B cell (primary cell): ENCODE measurements around the gene PRKG2. TPM values are rescaled to one million over a fixed set of nuclear protein-coding genes. Genes with fewer than 3 reads are reported as not detected.

Experiments used
- ATAC-seq: fragments of 200-7000 bp; cut with Tn5 transposase; one replicate; pipeline ENCODE4 v1.10.0; 2021; ENCODE audit warnings: low read depth, mild to moderate bottlenecking, moderate number of reproducible peaks, moderate library complexity
- CTCF ChIA-PET: fragments of 350-600 bp; sonication (Branson Sonifier 250); formaldehyde crosslinking; loops from one replicate; lab custom pipeline; 2021; ENCODE audit warnings: antibody characterized with exemption, inconsistent platforms; lab: Charles Lee
- POLR2A ChIA-PET: fragments of 350-600 bp; sonication (Branson Sonifier 250); formaldehyde crosslinking; loops from one replicate; lab custom pipeline; 2021; ENCODE audit warnings: antibody characterized with exemption; lab: Charles Lee
- DNase-seq: peaks from one replicate; pipeline ENCODE4 v3.0.0; 2013
- H2AFZ ChIP-seq: 2 replicates; pipeline ENCODE4 v1.6.1; 2012; ENCODE audit warnings: mild to moderate bottlenecking, low read depth, low read length; ENCODE audit not compliant: insufficient read depth, poor library complexity, severe bottlenecking
- H3K27ac ChIP-seq, 2 donors: 1 replicate in 1 of 2; 2 replicates in 1 of 2; pipeline ENCODE4 v1.5.1; 2012 to 2013; ENCODE audit warnings: low read length in 2 of 2, mild to moderate bottlenecking in 2 of 2, moderate library complexity in 1 of 2
- H3K27me3 ChIP-seq, 4 experiments: fragments of 200-600 bp in 1 of 4; sonication (generic) in 1 of 4; replicated peaks in 1 of 4; 1 replicate in 2 of 4; 2 replicates in 2 of 4; pipeline versions ENCODE4 v1.6.1 to v1.7.0; 2013 to 2016; ENCODE audit warnings: low read length in 3 of 4, mild to moderate bottlenecking in 2 of 4, mixed read lengths in 1 of 4, moderate library complexity in 1 of 4; ENCODE audit not compliant: insufficient read depth in 4 of 4, control insufficient read depth in 3 of 4; ENCODE audit errors: control extremely low read depth in 1 of 4
- H3K36me3 ChIP-seq, 2 experiments: replicated peaks in 1 of 2; 1 replicate in 1 of 2; 2 replicates in 1 of 2; pipeline versions ENCODE4 v1.6.1 to v1.7.1; 2013; ENCODE audit warnings: low read length in 1 of 2; ENCODE audit not compliant: insufficient read depth in 2 of 2, control insufficient read depth in 1 of 2; ENCODE audit errors: control extremely low read depth in 1 of 2, extremely low read depth in 1 of 2
- H3K4me1 ChIP-seq, 2 donors: fragments of 200-600 bp in 1 of 2; sonication (generic) in 1 of 2; 1 replicate in 1 of 2; 2 replicates in 1 of 2; pipeline versions ENCODE4 v1.5.1 to v1.6.1; 2013 to 2017; ENCODE audit warnings: low read length in 2 of 2; ENCODE audit not compliant: control insufficient read depth in 2 of 2, insufficient read depth in 2 of 2
- H3K4me2 ChIP-seq: replicated peaks from 2 replicates; pipeline ENCODE3; 2012; ENCODE audit warnings: mild to moderate bottlenecking, low read depth, low read length; ENCODE audit not compliant: poor library complexity, severe bottlenecking
- H3K4me3 ChIP-seq, 5 experiments: fragments of 200-600 bp in 1 of 5; sonication (generic) in 1 of 5; 1 replicate in 3 of 5; 2 replicates in 2 of 5; pipeline versions ENCODE4 v1.5.1 to v1.7.0; 2011 to 2016; ENCODE audit warnings: low read length in 4 of 5, mild to moderate bottlenecking in 4 of 5, low read depth in 2 of 5, control low read depth in 1 of 5, moderate library complexity in 1 of 5; ENCODE audit not compliant: insufficient read depth in 1 of 5; ENCODE audit errors: control extremely low read depth in 1 of 5, extremely low read depth in 1 of 5
- H3K79me2 ChIP-seq: fragments of 200-600 bp; sonication (generic); one replicate; pipeline ENCODE4 v1.6.0; 2016; ENCODE audit warnings: low read length; ENCODE audit not compliant: control insufficient read depth, insufficient read depth
- H3K9ac ChIP-seq: fragments of 200-600 bp; sonication (generic); 2 replicates; pipeline ENCODE4 v1.6.1; 2017; ENCODE audit warnings: mild to moderate bottlenecking, low read length, moderate library complexity
- H3K9me3 ChIP-seq, 3 donors: one replicate each; pipeline versions ENCODE4 v1.6.1 to v1.7.1; 2013; ENCODE audit warnings: low read length in 2 of 3; ENCODE audit not compliant: control insufficient read depth in 2 of 3, insufficient read depth in 1 of 3; ENCODE audit errors: control extremely low read depth in 1 of 3
- H4K20me1 ChIP-seq: 2 replicates; pipeline ENCODE4 v1.6.0; 2012; ENCODE audit warnings: mild to moderate bottlenecking, low read length; ENCODE audit not compliant: insufficient read depth, control insufficient read depth, poor library complexity, severe bottlenecking
- H3K27ac Mint-ChIP-seq: one replicate; pipeline ENCODE4 v1.8.0; 2021; ENCODE audit warnings: mixed read lengths
- H3K27me3 Mint-ChIP-seq: one replicate; pipeline ENCODE4 v1.8.0; 2021; ENCODE audit warnings: mixed read lengths
- H3K4me1 Mint-ChIP-seq: one replicate; pipeline ENCODE4 v1.8.0; 2021; ENCODE audit warnings: mixed read lengths
- H3K4me3 Mint-ChIP-seq: one replicate; pipeline ENCODE4 v1.8.0; 2021; ENCODE audit warnings: mixed read lengths
- H3K9me3 Mint-ChIP-seq: one replicate; pipeline ENCODE4 v1.8.0; 2022; ENCODE audit warnings: mixed read lengths; ENCODE audit not compliant: insufficient read depth
- CTCF ChIP-seq: fragments of 200-600 bp; IDR thresholded peaks from one replicate; pipeline ENCODE4 v1.8.0; 2022; ENCODE audit warnings: antibody characterized with exemption, mild to moderate bottlenecking
- EZH2 ChIP-seq: IDR thresholded peaks from 2 replicates; pipeline ENCODE4 v1.6.1; 2012; ENCODE audit warnings: borderline replicate concordance, low read depth, mild to moderate bottlenecking, moderate library complexity, low read length; ENCODE audit not compliant: insufficient read depth, poor library complexity, severe bottlenecking
- WGBS: methylation state at CpG from one replicate; pipeline ENCODE4 v1.1.5; 2013; ENCODE audit warnings: missing lambda C conversion rate; ENCODE audit not compliant: insufficient coverage; 5-methylcytosine and 5-hydroxymethylcytosine counted together
- intact Hi-C: fragments of 100-400 bp; cut with micrococcal nuclease; formaldehyde crosslinking; loops from one replicate; pipeline ENCODE4 v1.10.0; 2022
- polyA plus RNA-seq: library from polyadenylated mRNA; depleted of rRNA; stranded (reverse); fragments of >200 nt; gene quantifications from 2 replicates; pipeline ENCODE4 v1.2.3, GENCODE V29; 2012
- total RNA-seq, 2 donors: library from RNA; stranded (reverse); fragments of 120-200 nt in 1 of 2; gene quantifications; 1 replicate in 1 of 2; 2 replicates in 1 of 2; pipeline versions ENCODE4 v1.2.3 to v1.2.4, GENCODE V29; 2013 to 2022

The PRKG2 gene
- total and polyA plus RNA-seq, 2 donors (not counting 1 experiment from before 2014, with no cell fraction given) = 0.61 to 0.86 TPM

DNA sequence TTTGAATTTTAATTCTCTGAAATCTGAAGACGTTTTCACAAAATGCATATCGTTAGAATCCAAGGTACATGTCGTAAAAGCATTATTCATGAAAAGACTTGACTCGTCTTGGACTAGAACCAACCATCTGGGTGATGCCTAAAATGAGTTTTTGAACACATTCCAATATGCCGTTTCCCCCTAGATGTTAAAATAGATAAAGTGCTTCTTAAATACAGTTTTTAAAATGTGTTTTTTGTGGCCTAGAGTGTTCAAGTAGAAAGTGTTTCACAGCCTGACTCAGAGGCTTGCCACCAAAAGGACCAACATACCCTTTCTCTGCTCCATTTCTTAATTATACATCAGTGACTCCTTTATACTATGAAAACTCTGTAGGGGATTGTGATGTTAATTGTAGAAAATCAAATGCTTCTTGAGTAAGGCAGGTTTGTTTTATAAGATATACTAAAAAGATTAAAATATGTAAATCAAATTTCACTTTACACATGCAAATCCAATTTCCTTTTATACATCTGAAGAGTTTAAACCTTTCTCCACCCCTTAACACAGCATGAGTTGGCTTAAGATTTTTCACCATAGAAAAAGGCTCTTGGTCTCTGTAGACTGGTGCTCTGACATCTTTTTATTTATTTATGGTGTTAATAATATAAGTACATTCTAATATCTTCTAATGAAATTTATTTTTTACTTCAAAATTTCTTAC lies 48.4 kb downstream of the PRKG2 start:
- no peaks in the 10 kb centered on the region for H3K27me3 ChIP-seq
- no peak overlapping the region for H3K4me2 ChIP-seq
- no peaks in the 10 kb centered on the region for H3K36me3 ChIP-seq
- POLR2A ChIA-PET = no interaction called here
- no peaks in the 10 kb centered on the region for H3K79me2 ChIP-seq
- H4K20me1 ChIP-seq = no peaks in the 10 kb centered on the region
- Mint-ChIP-seq H3K27ac (no peak overlapping the region), H3K4me3 (no peak overlapping the region), H3K9me3 (no peaks in the 10 kb centered on the region), H3K27me3 (no peaks in the 10 kb centered on the region), H3K4me1 (no peaks in the 10 kb centered on the region)
- H3K27ac ChIP-seq = no peak overlapping the region
- CTCF ChIA-PET = no interaction called here
- H3K4me1 ChIP-seq = no peaks in the 10 kb centered on the region
- H3K4me3 ChIP-seq = no peak overlapping the region
- no peaks in the 10 kb centered on the region for H3K9me3 ChIP-seq
- no peak for ATAC-seq
- WGBS = no CpG with 5 or more reads among the region's 5 CpGs
- no peak for DNase-seq
- intact Hi-C loops = no loop called here
- TF ChIP-seq EZH2 (no peak), CTCF (no peak)
- H2AFZ ChIP-seq = no peak overlapping the region
- no peak overlapping the region for H3K9ac ChIP-seq

DNA sequence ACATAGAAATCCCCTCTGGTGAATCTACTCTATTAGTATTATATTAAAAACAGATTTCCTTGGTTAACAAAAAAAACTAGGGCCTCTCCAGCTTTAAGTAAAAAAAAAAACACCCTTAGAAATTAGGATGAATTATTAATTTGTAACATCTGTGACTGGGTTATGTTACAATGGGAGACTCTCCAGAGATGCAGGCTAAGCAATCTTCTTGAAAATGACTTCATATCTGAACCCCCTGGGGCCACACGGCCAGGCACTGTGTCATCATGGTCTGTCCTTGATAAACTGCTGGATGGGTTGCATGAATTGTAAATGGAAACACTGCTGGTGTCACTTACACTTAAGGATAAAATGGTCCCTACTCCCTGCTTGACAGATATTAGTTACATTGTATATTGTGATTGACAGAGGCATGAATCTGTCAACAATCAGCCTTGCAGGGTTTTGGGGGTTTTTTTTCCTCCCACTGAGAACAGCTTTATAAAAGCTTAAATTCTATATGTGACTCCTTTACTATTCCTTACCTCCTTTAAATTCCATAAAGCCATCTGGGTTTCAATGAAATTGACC lies 49.1 kb downstream of the PRKG2 start:
- Mint-ChIP-seq H3K4me3 (no peak overlapping the region), H3K4me1 (no peaks in the 10 kb centered on the region), H3K27me3 (no peaks in the 10 kb centered on the region), H3K9me3 (no peaks in the 10 kb centered on the region), H3K27ac (no peak overlapping the region)
- H3K4me3 ChIP-seq = no peak overlapping the region
- H3K79me2 ChIP-seq = no peaks in the 10 kb centered on the region
- no peak for DNase-seq
- no peak overlapping the region for H3K4me2 ChIP-seq
- ChIA-PET CTCF (no interaction called here), POLR2A (no interaction called here)
- WGBS = 100% methylated on average over 1 of the region's 1 CpG
- no peaks in the 10 kb centered on the region for H3K27me3 ChIP-seq
- H3K4me1 ChIP-seq = no peaks in the 10 kb centered on the region
- H3K9ac ChIP-seq = no peak overlapping the region
- no peaks in the 10 kb centered on the region for H4K20me1 ChIP-seq
- intact Hi-C loops = no loop called here
- H3K27ac ChIP-seq = no peak overlapping the region
- no peak for TF ChIP-seq EZH2
- no peak for TF ChIP-seq CTCF
- H2AFZ ChIP-seq = no peak overlapping the region
- H3K36me3 ChIP-seq = no peaks in the 10 kb centered on the region
- no peak for ATAC-seq
- H3K9me3 ChIP-seq = no peaks in the 10 kb centered on the region
